Erythroblast (primary cell): Measurements from ENCODE around the gene ZXDC.

Experiments
- GATA1 ChIP-seq: IDR thresholded peaks from 2 replicates; pipeline ENCODE4 v1.6.1; 2011; ENCODE audit warnings: low read depth, mild to moderate bottlenecking, control low read depth, low read length, moderate library complexity
- POLR2A ChIP-seq: IDR thresholded peaks from 2 replicates; pipeline ENCODE4 v1.6.1; 2011; ENCODE audit warnings: mild to moderate bottlenecking, low read length

GRCh38 chr3:126435456-126436315, 40.0 kb downstream of the ZXDC start:
- TF ChIP-seq POLR2A (no peak), GATA1 (no peak)
